Naive thymus-derived CD4-positive, alpha-beta T cell (primary cell): ENCODE measurements around the gene GYPC. TPM values are rescaled to one million over a fixed set of nuclear protein-coding genes. Genes with fewer than 3 reads are reported as not detected.
"Not testable (repeated sequence)": the region's sequence is repeated elsewhere in the genome, so short reads cannot be mapped to it uniquely, and the experiment has no call there.

Source experiments
- ATAC-seq: fragments of 150-1000 bp; cut with Tn5 transposase; 2 replicates; pipeline ENCODE4 v1.10.0; 2021; ENCODE audit warnings: mild to moderate bottlenecking, moderate library complexity
- CTCF ChIA-PET: fragments of 350-600 bp; sonication (Branson Sonifier 250); formaldehyde crosslinking; loops from one replicate; lab custom pipeline; 2021; ENCODE audit warnings: antibody characterized with exemption; lab: Charles Lee
- POLR2A ChIA-PET: fragments of 350-600 bp; sonication (Branson Sonifier 250); formaldehyde crosslinking; loops from one replicate; lab custom pipeline; 2021; ENCODE audit warnings: antibody characterized with exemption, inconsistent platforms; lab: Charles Lee
- DNase-seq, 9 donors: peaks; one replicate each; pipeline versions ENCODE4 v3.0.0 to v3.0.0-alpha.2; 2020 to 2022; ENCODE audit warnings: mixed read lengths in 1 of 9
- H3K27ac ChIP-seq: one replicate; pipeline ENCODE4 v1.7.0; 2013; ENCODE audit warnings: mild to moderate bottlenecking, low read depth, low read length, moderate library complexity
- H3K27me3 ChIP-seq, 2 donors: one replicate each; pipeline ENCODE4 v1.7.0; 2013; ENCODE audit warnings: low read length in 2 of 2, mild to moderate bottlenecking in 2 of 2, moderate library complexity in 2 of 2; ENCODE audit not compliant: control insufficient read depth in 2 of 2, insufficient read depth in 2 of 2
- H3K36me3 ChIP-seq, 3 experiments: 1 replicate in 2 of 3; 2 replicates in 1 of 3; pipeline ENCODE4 v1.7.0; 2013; ENCODE audit warnings: low read length in 3 of 3, mild to moderate bottlenecking in 3 of 3, moderate library complexity in 1 of 3; ENCODE audit not compliant: insufficient read depth in 3 of 3, control insufficient read depth in 2 of 3
- H3K4me1 ChIP-seq, 2 donors: one replicate each; pipeline ENCODE4 v1.7.0; 2013; ENCODE audit warnings: low read length in 2 of 2, mild to moderate bottlenecking in 2 of 2, moderate library complexity in 1 of 2; ENCODE audit not compliant: control insufficient read depth in 2 of 2, insufficient read depth in 2 of 2
- H3K4me3 ChIP-seq: 2 replicates; pipeline ENCODE4 v1.7.0; 2013; ENCODE audit warnings: mild to moderate bottlenecking, low read length
- H3K9me3 ChIP-seq, 3 experiments: 1 replicate in 2 of 3; 2 replicates in 1 of 3; pipeline ENCODE4 v1.7.0; 2013; ENCODE audit warnings: low read length in 3 of 3; ENCODE audit not compliant: control insufficient read depth in 2 of 3
- H3K27ac Mint-ChIP-seq, 9 donors: one replicate each; pipeline ENCODE4 v1.8.0; 2020 to 2022; ENCODE audit warnings: mixed read lengths in 9 of 9, mild to moderate bottlenecking in 8 of 9, moderate library complexity in 5 of 9, inconsistent platforms in 2 of 9
- H3K27me3 Mint-ChIP-seq, 5 donors: one replicate each; pipeline ENCODE4 v1.8.0; 2021 to 2022; ENCODE audit warnings: mixed read lengths in 5 of 5, mild to moderate bottlenecking in 1 of 5
- H3K36me3 Mint-ChIP-seq, 5 donors: one replicate each; pipeline ENCODE4 v1.8.0; 2020 to 2022; ENCODE audit warnings: mixed read lengths in 5 of 5, mild to moderate bottlenecking in 3 of 5, inconsistent platforms in 1 of 5
- H3K4me1 Mint-ChIP-seq, 7 donors: one replicate each; pipeline ENCODE4 v1.8.0; 2020 to 2022; ENCODE audit warnings: mixed read lengths in 7 of 7, mild to moderate bottlenecking in 3 of 7, inconsistent platforms in 1 of 7
- H3K4me3 Mint-ChIP-seq, 10 donors: one replicate each; pipeline ENCODE4 v1.8.0; 2020 to 2022; ENCODE audit warnings: mild to moderate bottlenecking in 10 of 10, mixed read lengths in 10 of 10, moderate library complexity in 6 of 10, inconsistent platforms in 2 of 10
- H3K9me3 Mint-ChIP-seq, 11 donors: one replicate each; pipeline ENCODE4 v1.8.0; 2020 to 2022; ENCODE audit warnings: mixed read lengths in 11 of 11, mild to moderate bottlenecking in 4 of 11, inconsistent platforms in 1 of 11, moderate library complexity in 1 of 11
- intact Hi-C, 2 donors: fragments of 100-400 bp; cut with micrococcal nuclease; formaldehyde crosslinking; loops; one replicate each; pipeline ENCODE4 v1.15.1; 2023
- polyA plus RNA-seq, 2 donors: library from polyadenylated mRNA; unstranded; fragments of 300-500 nt; fragmentation: Illumina TruSeq; gene quantifications; one replicate each; pipeline ENCODE4 v1.2.3, GENCODE V29; 2021
- total RNA-seq, 6 experiments: library from RNA in 5 of 6; stranded (reverse) in 5 of 6; gene quantifications; 1 replicate in 5 of 6; 2 replicates in 1 of 6; pipeline ENCODE4 v1.2.3 and lab custom pipeline; 2021 to 2026

Gene GYPC
- total and polyA plus RNA-seq, 7 experiments from 2014 or later = 114 to 277 (median 140) TPM

- DNase-seq, H3K27ac Mint-ChIP-seq, intact Hi-C loops, H3K27me3 ChIP-seq, H3K27me3 Mint-ChIP-seq, CTCF ChIA-PET, H3K27ac ChIP-seq, H3K4me1 ChIP-seq, H3K4me3 Mint-ChIP-seq, H3K4me3 ChIP-seq, POLR2A ChIA-PET, ATAC-seq: not testable (repeated sequence)
- Mint-ChIP-seq H3K4me1 (peaks cover 0 to 12% (median 3%) of the 10 kb centered on the region in 7 donors), H3K9me3 (peaks cover 0 to 41% (median 12%) of the 10 kb centered on the region in 11 donors), H3K36me3 (peaks cover 29 to 98% (median 87%) of the 10 kb centered on the region in 5 donors)
- peaks cover 4 to 74% (median 21%) of the 10 kb centered on the region in 3 experiments for H3K36me3 ChIP-seq
- H3K9me3 ChIP-seq = peaks cover 0 to 13% (median 0%) of the 10 kb centered on the region in 3 experiments
These were observed 36.3 kb downstream of the GYPC start for GRCh38 chr2:126692241-126692640.

DNA sequence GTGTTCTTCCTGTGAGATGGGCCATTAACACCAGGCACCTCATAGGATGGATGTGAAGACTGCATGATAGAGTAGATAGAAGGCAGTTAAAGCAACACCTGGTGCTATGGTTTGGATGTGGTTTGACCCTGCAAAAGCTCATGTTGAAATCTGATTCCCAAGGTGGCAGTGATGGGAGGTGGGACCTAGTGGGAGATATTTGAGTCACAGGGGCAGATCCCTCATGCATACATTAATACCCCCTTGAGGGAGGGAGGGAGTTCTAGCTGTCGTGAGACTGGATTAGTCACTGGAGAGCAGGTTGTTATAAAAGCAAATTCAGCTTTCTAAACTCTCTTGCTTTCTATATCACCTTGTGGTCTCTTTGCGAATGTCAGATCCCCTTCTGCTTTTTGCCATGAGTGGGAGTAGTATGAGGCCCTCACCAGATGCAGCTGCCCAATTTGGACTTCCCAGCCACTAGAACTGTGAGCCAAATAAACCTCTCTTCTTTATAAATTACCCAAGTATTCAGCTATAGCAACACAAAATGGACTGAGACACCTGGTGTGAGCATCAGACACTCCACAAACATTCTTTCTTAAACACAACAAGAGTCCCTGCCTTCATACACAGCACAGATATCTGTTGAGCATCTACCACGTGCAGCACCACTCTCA, 37.1 kb downstream of the GYPC start:
- CTCF ChIA-PET, H3K4me1 ChIP-seq, DNase-seq, H3K27me3 Mint-ChIP-seq, POLR2A ChIA-PET, H3K4me3 Mint-ChIP-seq, H3K27ac ChIP-seq, intact Hi-C loops, ATAC-seq, H3K4me3 ChIP-seq, H3K27me3 ChIP-seq: not testable (repeated sequence)
- H3K9me3 Mint-ChIP-seq = peaks cover 0 to 41% (median 12%) of the 10 kb centered on the region in 11 donors
- peak overlapping the region in 2 of 9 donors; percentile 22 to 32 for H3K27ac Mint-ChIP-seq
- peaks cover 36 to 98% (median 89%) of the 10 kb centered on the region in 5 donors for H3K36me3 Mint-ChIP-seq
- peaks cover 4 to 81% (median 21%) of the 10 kb centered on the region in 3 experiments for H3K36me3 ChIP-seq
- peaks cover 0 to 12% (median 3%) of the 10 kb centered on the region in 7 donors for H3K4me1 Mint-ChIP-seq
- H3K9me3 ChIP-seq = peaks cover 0 to 13% (median 0%) of the 10 kb centered on the region in 3 experiments

DNA sequence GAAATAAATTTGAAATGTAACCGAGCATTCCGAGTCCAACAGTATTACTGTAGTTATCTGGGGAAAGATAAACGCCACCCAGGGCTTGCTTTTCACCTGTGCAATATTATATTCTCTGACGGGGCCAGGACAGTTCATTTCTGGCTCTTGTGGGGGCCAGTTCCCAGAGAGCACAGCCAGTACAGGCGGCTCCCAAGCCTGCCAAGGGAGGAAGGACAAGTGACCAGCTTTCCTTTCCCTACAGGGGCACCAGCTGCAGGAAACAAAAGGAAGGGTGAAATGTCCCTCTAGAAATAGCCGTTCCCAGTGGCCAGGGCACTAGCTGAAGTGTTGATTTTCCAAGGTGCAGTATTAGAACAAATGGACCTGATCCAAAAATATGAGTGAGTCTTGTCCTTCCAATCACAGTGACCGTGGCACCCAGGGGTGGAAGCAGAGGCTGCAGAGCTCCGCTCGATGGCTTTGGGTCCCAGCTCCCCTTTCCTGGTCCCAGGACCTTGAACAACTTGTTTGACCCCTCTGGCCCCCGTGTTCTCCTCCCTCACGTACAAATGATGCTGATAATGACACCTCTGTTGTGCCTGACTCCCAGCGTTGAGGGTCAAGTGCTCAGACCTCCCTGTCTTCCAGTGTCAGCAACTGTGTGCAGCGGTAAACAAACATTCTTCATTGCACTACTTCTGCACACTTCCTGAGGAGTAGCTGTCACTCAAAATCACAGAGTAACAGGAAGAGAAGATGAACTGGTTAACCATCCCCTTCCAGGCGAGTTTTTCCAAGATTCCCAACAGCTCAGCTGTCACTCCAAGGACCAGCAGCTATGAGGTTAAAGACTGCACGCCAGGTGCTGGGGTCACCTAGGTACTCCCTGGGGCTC, 40.9 kb downstream of the GYPC start:
- H3K4me1 ChIP-seq = no peaks in the 10 kb centered on the region
- H3K27ac ChIP-seq = no peak overlapping the region
- peaks cover 0 to 13% (median 0%) of the 10 kb centered on the region in 3 experiments for H3K9me3 ChIP-seq
- no peak for DNase-seq
- Mint-ChIP-seq H3K4me3 (no peak overlapping the region), H3K27me3 (no peaks in the 10 kb centered on the region), H3K9me3 (peaks cover 0 to 30% (median 8%) of the 10 kb centered on the region in 11 donors), H3K4me1 (peaks cover 0 to 11% (median 4%) of the 10 kb centered on the region in 7 donors), H3K36me3 (peaks cover 17 to 89% (median 79%) of the 10 kb centered on the region in 5 donors), H3K27ac (peak overlapping the region in 2 of 9 donors; percentile 18 to 28)
- no peak overlapping the region for H3K4me3 ChIP-seq
- H3K27me3 ChIP-seq = no peaks in the 10 kb centered on the region
- ChIA-PET POLR2A (interaction anchor here (1.0 kb wide), 1 partner anchor 34 kb away, joined by 5 read pairs; no protein-coding TSS in a partner anchor), CTCF (interaction anchor here (1.2 kb wide), 1 partner anchor 66 kb away, joined by 3 read pairs; no protein-coding TSS in a partner anchor)
- intact Hi-C loops = loop anchor here in 1 of 2 donors (5.0 kb wide), 1 partner anchor 40 kb away; the partner anchor contains the start of gene GYPC
- peaks cover 4 to 75% (median 16%) of the 10 kb centered on the region in 3 experiments for H3K36me3 ChIP-seq
- no peak for ATAC-seq

DNA sequence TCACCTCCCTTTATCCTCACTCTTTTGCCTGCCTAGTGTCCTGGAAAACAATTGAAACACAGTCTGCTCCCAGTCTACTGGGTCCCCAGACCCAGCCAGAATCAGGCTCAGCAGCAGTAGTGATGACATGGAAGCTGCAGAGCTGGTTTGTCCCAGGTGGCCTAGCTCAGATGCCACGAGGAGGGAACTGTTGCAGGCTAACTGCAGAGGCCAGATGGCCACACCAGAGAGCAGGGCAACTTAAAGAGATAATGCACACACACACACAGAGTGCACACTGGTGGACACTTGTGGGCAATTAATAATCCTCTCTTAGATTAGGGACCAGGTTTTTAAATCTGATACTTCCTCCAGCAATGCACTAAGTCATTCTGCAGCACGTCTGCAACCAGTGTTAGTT, 42.4 kb downstream of the GYPC start:
- H3K27me3 Mint-ChIP-seq = no peaks in the 10 kb centered on the region
- H3K36me3 ChIP-seq = peaks cover 0 to 60% (median 13%) of the 10 kb centered on the region in 3 experiments
- H3K4me3 Mint-ChIP-seq = no peak overlapping the region
- H3K36me3 Mint-ChIP-seq = peaks cover 11 to 74% (median 64%) of the 10 kb centered on the region in 5 donors
- H3K27ac ChIP-seq = no peak overlapping the region
- H3K9me3 Mint-ChIP-seq = peaks cover 0 to 17% (median under 1%) of the 10 kb centered on the region in 11 donors
- H3K4me1 Mint-ChIP-seq = peaks cover 0 to 17% (median 8%) of the 10 kb centered on the region in 7 donors
- POLR2A ChIA-PET = no interaction called here
- CTCF ChIA-PET = interaction anchor here (1.8 kb wide), 1 partner anchor 79 kb away, joined by 6 read pairs; no protein-coding TSS in a partner anchor
- no peaks in the 10 kb centered on the region for H3K4me1 ChIP-seq
- H3K9me3 ChIP-seq = peaks cover 0 to 2% (median 0%) of the 10 kb centered on the region in 3 experiments
- DNase-seq = no peak
- no peak overlapping the region for H3K4me3 ChIP-seq
- intact Hi-C loops = loop anchor here in 1 of 2 donors (5.0 kb wide), 1 partner anchor 41 kb away; the partner anchor contains the start of gene GYPC
- H3K27ac Mint-ChIP-seq = peak overlapping the region in 6 of 9 donors; percentile 8 to 78 (median 28)
- ATAC-seq = no peak
- H3K27me3 ChIP-seq = no peaks in the 10 kb centered on the region

DNA sequence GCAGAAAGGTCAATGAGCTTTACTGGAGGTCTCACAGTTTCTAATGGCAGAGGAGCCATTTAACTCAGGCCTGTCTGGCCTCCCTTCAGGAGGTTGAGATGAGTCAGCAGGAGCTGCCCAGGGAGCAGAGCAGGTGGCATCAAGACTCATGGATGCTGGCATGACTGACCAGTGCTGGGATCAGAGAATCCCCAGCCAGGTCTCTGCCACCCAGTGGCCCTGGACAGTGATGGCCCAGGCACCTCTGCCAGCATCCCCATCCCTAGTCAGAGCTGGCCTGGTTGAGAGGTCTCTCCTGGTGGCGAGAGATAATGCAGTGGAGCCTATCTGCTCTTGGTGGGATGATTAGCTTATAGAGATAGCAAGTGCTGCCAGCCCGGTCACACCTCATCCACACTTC, 43.1 kb downstream of the GYPC start:
- CTCF ChIA-PET = interaction anchor here (0.6 to 1.8 kb wide), 2 partner anchors 61 to 78 kb away, joined by 3 to 6 read pairs; no protein-coding TSS in a partner anchor
- intact Hi-C loops = loop anchor here in 1 of 2 donors (5.0 kb wide), 1 partner anchor 42 kb away; the partner anchor contains the start of gene GYPC

More for the DNA sequence above, 43.1 kb downstream of the GYPC start:
- Mint-ChIP-seq H3K27me3 (no peaks in the 10 kb centered on the region), H3K9me3 (peaks cover 0 to 16% (median 0%) of the 10 kb centered on the region in 11 donors), H3K27ac (peak overlapping the region in 3 of 9 donors; percentile 8 to 36 (median 32)), H3K4me3 (no peak overlapping the region), H3K36me3 (peaks cover 11 to 67% (median 57%) of the 10 kb centered on the region in 5 donors), H3K4me1 (peaks cover 0 to 17% (median 8%) of the 10 kb centered on the region in 7 donors)
- no peaks in the 10 kb centered on the region for H3K4me1 ChIP-seq
- H3K36me3 ChIP-seq = peaks cover 0 to 54% (median 9%) of the 10 kb centered on the region in 3 experiments
- H3K27me3 ChIP-seq = no peaks in the 10 kb centered on the region
- H3K4me3 ChIP-seq = no peak overlapping the region
- no peak for ATAC-seq
- H3K9me3 ChIP-seq = no peaks in the 10 kb centered on the region
- H3K27ac ChIP-seq = no peak overlapping the region
- DNase-seq = no peak
- POLR2A ChIA-PET = interaction anchor here (0.6 kb wide), 1 partner anchor 64 kb away, joined by 3 read pairs; no protein-coding TSS in a partner anchor
